ENCODE measurements around the gene CPS1. TPM values are rescaled to one million over a fixed set of nuclear protein-coding genes. Genes with fewer than 3 reads are reported as not detected.

The CPS1 gene
- total RNA-seq, 1 donor from 2014 or later = 2.9 TPM

- intact Hi-C loops (cut with DNase I) = no loop called here
- no peak for DNase-seq (ENCODE audit: low spot score)
Measured at GRCh38 chr2:210592726-210593125, 36.3 kb downstream of the CPS1 start.

DNA sequence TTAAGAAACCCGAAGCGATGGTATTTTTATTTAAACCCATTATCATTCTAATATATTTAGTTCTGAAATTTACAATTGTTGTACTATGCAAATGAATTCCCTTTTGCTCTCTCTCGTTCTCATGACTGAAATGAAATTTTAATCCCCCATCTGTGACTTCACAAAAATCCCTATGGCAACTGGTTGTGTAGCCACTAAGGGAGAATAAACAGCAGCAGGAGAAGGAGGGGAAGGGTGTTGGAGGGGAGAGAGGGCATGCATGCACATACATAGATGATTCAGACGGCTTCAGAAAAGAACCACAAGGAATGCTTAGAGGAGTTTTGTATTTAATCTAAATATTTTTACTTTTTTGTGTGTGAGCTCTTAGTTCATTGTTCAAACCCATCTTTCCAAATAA lies 36.8 kb downstream of the CPS1 start:
- no peak for DNase-seq (ENCODE audit: low spot score)
- intact Hi-C loops (cut with DNase I) = no loop called here

DNA sequence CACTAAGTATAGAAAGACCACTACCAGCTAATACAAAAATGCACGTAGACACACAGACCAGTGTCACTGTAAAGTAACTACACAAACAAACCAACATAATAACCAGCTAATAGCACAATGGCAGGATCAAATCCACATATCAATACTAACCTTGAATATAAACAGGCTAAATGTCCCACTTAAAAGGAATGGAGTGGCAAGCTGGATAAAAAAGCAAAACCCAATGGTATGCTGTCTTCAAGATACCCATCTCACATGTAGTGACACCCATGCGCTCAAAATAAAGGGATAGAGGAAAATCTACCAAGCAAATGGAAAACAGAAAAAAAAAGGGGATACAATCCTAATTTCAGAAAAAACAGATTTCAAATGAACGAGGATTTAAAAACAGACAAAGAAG lies 41.8 kb downstream of the CPS1 start:
- DNase-seq (ENCODE audit: low spot score) = no peak
- intact Hi-C loops (cut with DNase I) = no loop called here

- intact Hi-C loops (cut with DNase I) = no loop called here
- DNase-seq (ENCODE audit: low spot score) = no peak
Measured at GRCh38 chr2:210599476-210599875, 43.1 kb downstream of the CPS1 start.

- DNase-seq (ENCODE audit: low spot score) = no peak
- intact Hi-C loops (cut with DNase I) = no loop called here
Measured at GRCh38 chr2:210604666-210605065, 48.3 kb downstream of the CPS1 start.

- intact Hi-C loops (cut with DNase I) = no loop called here
Measured at GRCh38 chr2:210606001-210606400, 49.6 kb downstream of the CPS1 start.

DNA sequence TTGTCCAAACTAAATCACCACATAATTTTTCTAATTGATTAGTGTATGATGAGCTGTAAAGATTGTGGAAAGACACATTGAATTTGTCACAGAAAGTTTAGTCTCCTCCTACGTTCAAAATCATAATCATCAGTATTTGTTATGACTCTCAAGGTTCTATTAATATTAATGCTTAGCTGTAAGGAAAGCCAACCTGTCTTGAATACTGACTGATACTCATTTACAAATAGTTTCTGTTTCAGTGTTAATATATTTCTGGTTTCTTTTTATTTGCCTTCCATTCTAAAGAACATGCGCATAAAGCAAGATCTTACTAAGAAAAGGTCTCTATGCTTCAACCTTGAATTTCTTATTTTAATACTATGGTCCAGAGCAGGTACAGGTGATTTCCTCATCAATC lies 55.1 kb downstream of the CPS1 start:
- no peak for DNase-seq (ENCODE audit: low spot score)
- intact Hi-C loops (cut with DNase I) = no loop called here

More at GRCh38 chr2:210606001-210606400, 49.6 kb downstream of the CPS1 start:
- DNase-seq (ENCODE audit: low spot score) = no peak

GRCh38 chr2:210616074-210616473 lies 59.7 kb downstream of the CPS1 start:
- no peak for DNase-seq (ENCODE audit: low spot score)
- intact Hi-C loops (cut with DNase I) = loop anchor here (5.0 kb wide), 1 partner anchor 541 kb away; no protein-coding TSS in a partner anchor

- intact Hi-C loops (cut with DNase I) = loop anchor here (5.0 kb wide), 1 partner anchor 540 kb away; no protein-coding TSS in a partner anchor
- DNase-seq (ENCODE audit: low spot score) = no peak
Measured at GRCh38 chr2:210617318-210617717, 60.9 kb downstream of the CPS1 start.

DNA sequence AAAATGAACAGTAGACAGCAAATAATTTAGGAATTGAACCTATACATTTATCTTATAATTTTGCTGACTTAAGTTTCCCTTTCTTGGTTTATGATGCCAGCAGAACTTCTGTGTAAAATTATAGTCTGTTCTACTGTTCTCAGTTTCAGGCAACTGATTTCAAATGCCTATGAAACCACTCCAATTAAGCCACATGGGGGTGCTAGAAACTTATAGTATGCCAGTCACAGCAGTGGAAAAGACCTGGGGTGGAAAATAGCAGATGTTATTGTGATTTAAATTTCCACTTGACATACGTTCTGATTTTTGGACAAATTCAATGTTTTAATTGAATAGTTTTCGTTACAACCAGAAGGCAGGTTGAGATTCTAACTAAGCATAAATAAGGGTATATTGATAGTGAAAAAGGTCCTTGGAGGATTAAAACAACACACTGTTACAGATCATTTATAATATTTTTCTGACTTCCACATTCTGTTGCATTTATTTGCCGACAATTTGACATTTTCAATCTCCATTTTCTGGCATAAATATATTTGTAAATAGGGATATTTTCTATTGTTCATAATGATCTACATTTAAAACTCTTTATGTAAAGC lies 61.4 kb downstream of the CPS1 start:
- intact Hi-C loops (cut with DNase I) = loop anchor here (5.0 kb wide), 1 partner anchor 539 kb away; no protein-coding TSS in a partner anchor
- no peak for DNase-seq (ENCODE audit: low spot score)

- intact Hi-C loops (cut with DNase I) = no loop called here
- no peak for DNase-seq (ENCODE audit: low spot score)
Measured at GRCh38 chr2:210620456-210620855, 64.1 kb downstream of the CPS1 start.

DNA sequence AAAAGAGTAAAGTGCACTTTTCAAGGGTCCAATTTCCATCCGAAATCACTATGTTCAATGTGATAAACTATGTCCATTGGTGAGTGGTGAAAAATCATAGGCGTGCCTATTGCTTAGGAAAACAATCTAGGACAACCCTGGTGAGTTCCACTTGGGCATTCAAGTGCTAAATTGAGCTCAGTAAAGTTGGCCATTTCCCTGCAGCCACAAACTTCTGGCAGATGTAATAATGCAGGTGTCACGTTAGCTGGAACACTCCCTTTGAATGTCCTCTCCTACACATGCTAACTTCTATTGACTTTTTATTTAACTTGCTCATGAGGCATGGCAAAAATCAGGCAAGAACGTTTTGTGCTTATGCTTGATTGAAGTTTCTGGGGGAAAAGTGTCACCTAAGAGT lies 67.1 kb downstream of the CPS1 start:
- DNase-seq (ENCODE audit: low spot score) = no peak
- intact Hi-C loops (cut with DNase I) = no loop called here

DNA sequence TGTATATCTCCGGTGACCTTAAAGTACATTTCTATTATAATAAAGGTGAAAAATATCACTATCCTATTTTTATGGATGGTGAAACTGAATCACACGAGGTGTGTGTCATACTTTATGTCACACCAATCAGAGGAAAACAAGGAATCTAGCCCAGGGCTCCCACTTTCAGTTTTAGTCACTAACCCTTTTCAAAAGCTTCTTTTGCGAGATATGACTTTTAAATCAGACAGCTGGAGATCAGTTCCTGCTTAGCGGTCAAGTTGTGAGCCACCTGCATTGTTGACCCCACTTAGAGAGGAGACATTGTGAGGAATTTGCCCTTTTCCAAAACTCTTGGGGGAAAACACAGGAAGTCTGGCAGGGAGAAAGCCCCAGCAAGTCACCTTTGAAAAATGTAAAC lies 70.5 kb downstream of the CPS1 start:
- DNase-seq (ENCODE audit: low spot score) = no peak
- intact Hi-C loops (cut with DNase I) = no loop called here

- no peak for DNase-seq (ENCODE audit: low spot score)
- intact Hi-C loops (cut with DNase I) = no loop called here
Measured at GRCh38 chr2:210630873-210631560, 74.6 kb downstream of the CPS1 start.

GRCh38 chr2:210633699-210634098 lies 77.3 kb downstream of the CPS1 start:
- no peak for DNase-seq (ENCODE audit: low spot score)
- intact Hi-C loops (cut with DNase I) = no loop called here

GRCh38 chr2:210635257-210635656 lies 78.9 kb downstream of the CPS1 start:
- DNase-seq (ENCODE audit: low spot score) = no peak
- intact Hi-C loops (cut with DNase I) = no loop called here

GRCh38 chr2:210642333-210642732 lies 85.9 kb downstream of the CPS1 start:
- intact Hi-C loops (cut with DNase I) = no loop called here

DNA sequence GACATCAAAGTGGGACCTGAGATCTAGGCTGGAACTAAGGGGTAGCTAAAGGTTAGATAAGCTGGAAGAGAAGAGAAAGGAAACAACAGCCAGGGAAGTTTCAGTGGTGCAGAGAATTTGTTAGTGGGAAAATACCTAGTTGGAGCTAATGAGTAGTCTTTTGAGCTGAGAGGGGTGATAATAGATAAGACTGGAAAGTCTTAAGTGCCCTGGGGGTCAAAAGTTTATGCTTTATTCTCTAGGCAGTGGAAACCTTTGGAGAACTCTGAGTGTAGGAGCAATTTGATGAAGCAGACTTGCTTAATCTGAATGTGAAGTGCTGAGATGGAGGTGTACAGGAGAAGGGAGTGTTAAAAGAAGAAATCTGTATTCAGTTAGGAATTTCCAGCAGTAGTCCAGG lies 90.8 kb downstream of the CPS1 start:
- intact Hi-C loops (cut with DNase I) = no loop called here
- DNase-seq (ENCODE audit: low spot score) = no peak

More at GRCh38 chr2:210642333-210642732, 85.9 kb downstream of the CPS1 start:
- no peak for DNase-seq (ENCODE audit: low spot score)

DNA sequence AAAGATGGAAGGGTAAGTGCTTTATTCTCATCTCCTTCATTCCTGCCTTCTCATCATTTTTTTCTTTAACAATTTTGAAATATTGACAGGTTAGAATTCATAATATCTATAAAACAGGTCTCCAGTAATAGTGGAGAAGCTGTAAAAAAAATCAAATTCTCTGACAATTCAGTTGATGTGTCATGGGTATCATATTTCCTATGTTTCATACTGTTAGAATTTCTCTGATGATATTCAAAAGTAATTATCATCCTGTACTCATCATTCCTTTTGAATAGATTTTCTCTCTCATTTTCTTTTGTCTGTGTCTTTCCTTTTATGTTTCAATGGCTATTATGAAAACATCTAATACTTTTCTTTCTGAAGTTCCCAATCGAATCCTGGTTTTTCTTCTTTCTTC lies 97.7 kb downstream of the CPS1 start:
- no peak for DNase-seq (ENCODE audit: low spot score)
- intact Hi-C loops (cut with DNase I) = no loop called here

GRCh38 chr2:210655229-210655975 lies 99.0 kb downstream of the CPS1 start:
- intact Hi-C loops (cut with DNase I) = no loop called here

DNA sequence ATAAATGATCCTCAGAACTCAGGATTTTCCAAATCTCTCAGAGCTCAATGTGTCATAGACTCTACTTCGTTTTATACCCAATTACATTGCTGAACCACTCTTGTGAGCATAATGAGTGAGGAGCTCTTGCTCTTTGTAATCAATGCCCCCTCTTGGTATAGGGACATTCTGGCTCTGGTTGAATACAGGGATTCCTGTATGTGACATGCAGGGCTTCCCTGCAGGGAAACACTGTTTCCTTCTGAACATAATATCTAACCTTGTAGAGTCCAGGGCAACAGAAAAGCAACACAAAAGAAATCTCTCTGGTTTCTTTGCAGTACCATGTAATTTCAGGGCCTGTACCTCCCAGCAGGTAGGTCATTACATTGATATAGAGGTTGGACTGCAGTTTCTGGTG lies 101.5 kb downstream of the CPS1 start:
- DNase-seq (ENCODE audit: low spot score) = no peak
- intact Hi-C loops (cut with DNase I) = no loop called here

More at GRCh38 chr2:210655229-210655975, 99.0 kb downstream of the CPS1 start:
- no peak for DNase-seq (ENCODE audit: low spot score)

Data from cardiac septum (tissue), 1 donor.